DMS 273 treated with DMSO at 0.1 percent for 48 hours (cell line): ENCODE data around the gene IGFALS.
A peak's percentile ranks its signal among the peaks of the same experiment; 100 is the strongest.

ENCODE experiments used
- DNase-seq: peaks from one replicate; lab custom pipeline; 2025; lab: John Stamatoyannopoulos, UW

Gene IGFALS

DNA sequence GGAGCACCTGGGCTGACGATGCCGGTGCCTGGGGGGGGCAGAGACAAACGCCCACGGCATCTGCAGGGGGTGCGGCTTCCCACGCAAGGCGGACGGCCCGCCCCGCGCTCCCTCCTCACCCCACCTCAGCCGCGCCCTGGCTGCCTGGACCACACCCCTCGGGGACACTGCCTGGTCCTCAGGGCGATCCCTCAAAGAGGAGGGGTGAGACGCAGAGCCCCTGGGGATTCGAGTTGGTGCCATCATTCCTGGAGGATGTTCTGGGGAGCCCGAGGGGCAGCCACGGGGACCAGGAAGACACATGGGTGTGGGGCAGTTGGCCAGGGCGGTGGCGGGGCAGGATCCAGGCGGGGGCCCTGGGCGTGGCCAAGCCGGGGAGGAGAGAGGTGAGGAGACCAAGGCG lies 3.9 kb downstream of the IGFALS start:
- DNase-seq: no peak

- DNase-seq: no peak
These were observed 4.8 kb downstream of the IGFALS start for GRCh38 chr16:1788708-1789100.

DNA sequence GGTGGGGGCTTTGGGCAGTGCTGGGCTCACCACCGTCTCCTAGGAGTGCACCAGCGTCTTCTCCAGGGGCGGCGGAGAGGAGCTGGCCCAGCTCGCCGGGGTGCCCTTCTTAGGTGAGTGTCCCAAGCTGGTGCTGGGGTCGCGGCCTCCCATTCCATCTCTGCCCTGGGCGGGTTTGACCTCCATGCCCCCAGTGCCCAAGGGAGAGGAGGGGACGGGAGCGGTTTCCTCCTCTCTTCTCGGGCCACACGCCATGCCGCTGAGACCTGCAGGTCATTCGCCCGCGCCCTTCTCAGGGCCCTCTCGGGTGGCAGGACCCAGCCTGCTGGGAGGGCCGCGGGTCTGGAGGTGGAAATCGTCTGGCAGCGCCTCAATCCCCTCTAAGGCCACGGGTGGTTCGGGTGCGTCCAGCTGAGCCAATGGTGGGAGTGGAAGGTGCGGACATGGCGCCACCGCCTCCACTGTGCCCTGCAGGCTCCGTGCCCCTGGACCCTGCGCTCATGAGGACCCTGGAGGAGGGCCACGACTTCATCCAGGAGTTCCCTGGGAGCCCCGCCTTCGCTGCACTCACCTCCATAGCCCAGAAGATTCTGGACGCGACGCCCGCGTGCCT lies 5.3 kb downstream of the IGFALS start:
- DNase-seq: no peak

- DNase-seq: no peak
These were observed 6.0 kb downstream of the IGFALS start for GRCh38 chr16:1787322-1788094.

DNA sequence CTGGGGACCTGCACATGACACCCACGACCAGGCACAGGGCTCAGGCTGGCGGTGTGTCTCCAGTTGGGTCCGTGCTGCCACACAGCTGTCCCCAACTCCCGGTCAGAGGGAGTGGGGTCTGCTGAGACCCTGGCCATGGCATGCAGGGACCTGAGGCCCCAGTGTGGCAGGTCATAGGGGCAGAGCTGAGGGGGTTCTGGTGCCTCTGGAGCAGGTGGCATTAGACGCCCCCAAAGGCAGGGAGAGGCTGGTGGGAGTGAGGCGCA lies 6.5 kb downstream of the IGFALS start:
- DNase-seq: no peak

DNA sequence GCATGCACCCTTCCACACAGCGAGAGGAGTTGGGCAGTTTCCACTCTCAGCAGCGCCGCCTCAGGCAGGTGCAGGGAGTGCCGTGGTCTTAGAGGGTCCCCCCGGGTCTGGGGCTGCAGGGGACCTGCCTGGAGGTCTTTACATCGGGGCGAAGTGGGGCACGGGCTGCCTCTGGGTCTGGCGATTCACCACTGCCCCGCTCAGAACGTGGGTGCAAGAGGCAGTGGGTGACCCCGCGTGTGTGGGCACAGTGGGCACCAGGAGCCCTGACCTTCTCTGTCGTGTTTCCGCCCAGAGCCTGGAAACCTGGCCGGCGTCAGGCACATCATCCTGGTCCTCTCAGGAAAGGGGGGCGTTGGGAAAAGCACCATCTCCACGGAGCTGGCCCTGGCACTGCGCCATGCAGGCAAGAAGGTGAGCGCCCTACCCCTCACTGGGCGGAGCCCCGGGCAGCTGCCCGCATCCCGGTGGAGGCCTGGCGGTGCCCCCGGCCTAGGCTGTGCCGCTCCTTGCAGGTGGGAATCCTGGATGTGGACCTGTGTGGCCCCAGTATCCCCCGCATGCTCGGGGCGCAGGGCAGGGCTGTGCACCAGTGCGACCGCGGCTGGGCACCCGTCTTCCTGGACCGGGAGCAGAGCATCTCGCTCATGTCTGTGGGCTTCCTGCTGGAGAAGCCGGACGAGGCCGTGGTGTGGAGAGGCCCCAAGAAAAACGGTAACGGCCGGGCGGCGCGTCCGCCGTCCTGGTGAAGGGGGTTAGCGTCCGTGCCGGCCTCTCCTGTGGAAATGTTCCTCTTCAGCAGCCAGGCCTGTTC lies 7.1 kb downstream of the IGFALS start:
- no peak for DNase-seq

DNA sequence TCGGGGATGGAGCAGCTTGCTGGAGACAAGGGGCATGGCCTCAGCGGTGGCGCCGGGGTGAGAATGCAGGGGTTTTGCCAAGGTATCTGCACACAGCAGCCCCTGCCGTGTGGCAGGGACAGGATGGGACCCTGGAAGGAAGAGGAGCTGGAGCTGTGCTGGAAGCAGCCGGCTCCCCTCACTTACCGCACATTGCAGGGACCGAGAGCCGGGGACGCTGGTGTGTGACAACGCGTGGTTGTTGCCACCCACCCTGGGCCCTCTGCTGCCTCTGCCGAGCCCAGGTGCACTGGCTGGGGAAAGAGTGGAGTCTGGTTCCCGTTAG lies 7.7 kb downstream of the IGFALS start:
- no peak for DNase-seq

- DNase-seq: no peak
These were observed 8.3 kb downstream of the IGFALS start for GRCh38 chr16:1784977-1785845.

DNA sequence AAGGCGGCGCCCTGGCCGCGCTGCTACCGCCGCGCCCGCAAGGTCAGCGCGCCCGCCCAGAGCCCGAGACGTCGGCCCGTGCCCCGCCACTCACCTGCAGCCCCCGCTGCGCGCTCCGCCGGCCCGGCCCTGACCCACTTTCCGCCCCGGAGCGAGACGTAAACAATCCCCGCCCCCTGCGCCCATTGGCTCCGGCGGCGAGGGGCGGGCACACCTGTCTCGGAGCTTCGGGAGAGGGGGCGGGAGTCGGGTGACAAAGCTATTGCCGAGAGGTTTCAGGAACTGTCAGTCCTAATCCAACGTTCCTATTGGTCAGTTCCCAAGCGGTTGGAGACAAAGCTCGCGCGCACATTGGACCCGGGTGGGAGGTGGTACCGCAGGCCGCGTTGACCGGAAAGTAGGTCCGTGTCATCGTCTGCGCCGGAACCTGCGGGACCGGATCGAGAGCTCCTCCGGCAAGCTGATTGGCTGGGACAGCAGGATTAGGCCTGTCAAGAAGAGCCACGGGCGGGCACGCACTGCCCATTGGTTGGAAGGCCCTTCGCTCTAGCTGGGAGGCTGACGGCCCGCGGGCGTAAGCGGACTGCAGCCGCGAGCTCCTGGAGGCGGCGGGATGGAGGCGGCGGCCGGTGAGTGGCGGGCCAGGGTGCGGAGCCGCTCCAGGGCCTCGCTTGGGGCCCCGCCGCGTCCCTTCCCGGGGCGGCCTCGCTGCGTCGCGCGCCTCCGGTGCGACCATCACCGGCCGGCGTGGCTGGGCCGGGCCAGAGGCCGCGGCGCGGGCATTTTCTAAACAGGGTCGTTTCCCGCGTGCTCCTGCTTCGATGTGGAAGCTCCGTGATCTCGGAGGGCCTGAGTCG lies 10.9 kb downstream of the IGFALS start, which contains the start of the genes NUBP2 and SPSB3:
NUBP2 (plus strand) TSS at position 553 of the 857 bp plus-strand sequence; CDS start at position 614, 61 bp downstream.
SPSB3 (minus strand) TSS at position 164 of the 857 bp plus-strand sequence. CDS start 1,088 bp downstream, outside the sequence.
- peak; percentile 99 for DNase-seq

- no peak for DNase-seq
These were observed 11.6 kb downstream of the IGFALS start for GRCh38 chr16:1781758-1782407.

- DNase-seq: no peak
These were observed 12.3 kb downstream of the IGFALS start for GRCh38 chr16:1781254-1781653.

GRCh38 chr16:1780677-1781072 lies 12.8 kb downstream of the IGFALS start:
- DNase-seq: no peak

DNA sequence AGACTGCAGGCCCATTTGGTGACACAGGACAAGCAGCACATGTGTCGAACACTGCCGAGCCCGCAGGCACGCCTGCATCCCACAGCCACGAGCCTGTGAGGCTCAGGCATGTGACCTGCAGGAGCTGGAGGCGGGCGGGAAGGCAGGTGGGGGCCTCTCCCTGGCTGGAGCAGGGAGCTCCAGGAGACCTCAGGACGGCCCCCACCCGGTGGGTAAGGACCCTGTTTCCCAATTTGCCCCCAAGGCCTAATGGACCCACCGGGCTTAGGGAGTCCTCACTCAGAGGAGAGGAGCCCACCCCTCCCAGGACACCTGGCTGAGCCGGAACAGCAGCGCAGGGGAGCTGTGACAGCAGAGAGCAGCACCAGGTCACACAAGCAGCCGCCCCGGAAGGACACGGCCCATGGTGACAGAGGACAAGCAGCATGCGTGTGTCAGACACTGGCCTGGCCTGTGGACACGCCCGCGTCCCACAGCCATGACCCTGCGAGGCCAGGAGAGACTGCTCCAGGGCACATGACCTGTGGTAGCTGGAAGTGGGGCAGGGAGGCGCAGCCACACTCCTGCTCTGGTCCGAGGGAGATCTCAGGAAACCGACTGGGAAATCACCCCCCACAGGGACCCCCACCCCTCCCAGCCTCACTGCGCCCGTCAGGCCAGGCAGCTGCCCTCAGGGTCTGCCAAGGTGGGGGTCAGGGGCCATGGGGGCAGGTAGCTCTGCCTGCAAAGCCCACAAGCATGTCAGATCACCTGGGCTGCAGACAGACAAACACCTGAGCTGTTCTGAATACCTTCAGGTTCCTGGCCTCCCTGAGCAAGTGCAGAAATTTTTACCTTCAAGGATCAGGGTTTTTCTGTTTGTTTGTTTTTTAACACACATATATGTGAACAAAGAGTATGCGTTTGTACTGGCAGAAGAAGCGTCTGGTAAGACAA lies 13.5 kb downstream of the IGFALS start:
- DNase-seq: no peak

GRCh38 chr16:1779234-1779701 lies 14.2 kb downstream of the IGFALS start:
- DNase-seq: no peak

DNA sequence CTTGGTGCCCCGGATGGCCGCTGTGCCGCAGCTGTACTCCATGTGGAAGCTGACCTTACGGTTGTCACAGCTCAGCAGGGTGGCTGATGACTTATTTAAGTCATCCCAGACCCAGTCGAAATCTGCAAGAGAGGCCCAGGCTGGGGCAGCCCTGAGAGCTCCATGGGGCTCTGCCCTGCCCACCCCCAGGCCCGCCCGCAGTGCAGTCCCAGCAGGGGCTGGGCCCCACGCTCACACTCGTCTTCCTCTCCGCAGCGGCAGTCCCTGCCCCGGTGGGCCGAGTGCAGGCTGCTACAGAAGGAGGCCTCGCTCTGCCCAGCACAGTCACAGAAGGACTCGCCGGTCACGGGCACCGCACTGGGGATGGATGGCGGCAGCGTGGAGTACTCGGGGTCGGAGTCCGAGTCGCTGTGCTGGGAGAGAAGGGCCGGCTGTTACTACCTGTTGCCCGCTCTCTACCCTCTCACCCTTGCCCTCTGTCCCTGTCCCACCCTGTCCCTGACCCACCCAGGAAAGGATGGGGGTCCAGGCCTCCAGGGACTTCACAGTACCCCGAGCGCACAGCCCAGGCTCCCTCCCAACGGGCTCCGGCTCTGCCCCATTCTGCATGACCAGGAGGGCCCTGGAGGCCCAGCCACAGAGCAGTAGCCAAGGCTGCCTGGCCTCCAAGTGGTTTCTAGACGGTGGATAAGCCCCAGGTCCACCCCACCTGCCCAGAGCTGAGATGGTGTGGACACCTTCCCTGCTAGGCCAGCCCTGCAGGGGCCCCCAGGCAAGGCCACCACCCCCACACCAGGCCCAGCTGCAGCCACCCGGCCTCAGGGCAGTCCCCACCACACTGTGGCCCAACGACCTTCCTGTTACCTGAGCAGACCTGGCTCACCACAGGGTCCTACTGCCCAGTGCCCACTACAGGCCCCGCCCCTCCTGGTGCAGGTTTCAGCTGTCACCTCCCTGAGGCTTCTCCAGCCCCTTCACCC lies 15.0 kb downstream of the IGFALS start:
- DNase-seq: no peak

DNA sequence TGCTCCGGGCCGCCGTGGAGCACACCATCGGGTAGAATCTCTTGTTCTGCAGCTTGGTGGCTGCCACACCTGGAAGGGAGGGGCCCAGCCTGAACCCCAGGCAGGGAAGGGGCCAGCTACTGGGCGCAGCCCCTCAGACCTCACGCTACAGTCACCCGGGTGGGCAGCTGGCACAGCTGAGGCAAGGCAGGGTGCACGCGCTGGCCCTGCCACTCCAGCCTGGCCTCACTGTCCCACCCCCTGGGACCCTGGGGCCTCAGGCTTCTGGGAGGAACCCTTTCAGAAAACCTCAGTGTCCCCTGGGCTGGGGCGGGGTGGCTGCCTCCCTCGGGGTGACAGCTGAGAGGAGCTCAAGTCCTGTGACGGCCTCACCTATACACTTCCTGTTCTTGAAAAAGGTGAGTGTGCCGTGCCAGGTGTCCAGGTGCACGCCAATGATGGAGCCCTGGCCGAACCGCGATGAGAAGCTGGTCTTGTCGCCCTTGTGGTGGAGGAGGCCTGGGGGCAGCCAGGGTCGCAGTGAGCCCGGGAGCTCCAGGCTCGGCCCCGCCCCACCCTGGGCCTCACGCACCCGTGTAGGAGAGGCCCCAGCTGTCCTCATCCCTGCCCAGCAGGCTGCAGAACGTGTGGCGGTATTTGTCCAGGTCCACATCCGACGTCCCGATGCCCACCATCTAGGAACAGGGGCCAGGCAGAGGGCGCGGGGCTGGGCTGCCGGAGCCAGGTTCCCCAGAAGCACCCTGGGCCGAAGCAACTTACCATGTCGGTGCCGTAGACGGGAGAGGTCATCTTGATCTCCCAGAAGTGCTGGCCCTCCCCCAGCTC lies 15.9 kb downstream of the IGFALS start:
- DNase-seq: no peak

GRCh38 chr16:1776991-1777374 lies 16.5 kb downstream of the IGFALS start:
- DNase-seq: no peak

GRCh38 chr16:1776672-1776955 lies 16.9 kb downstream of the IGFALS start:
- DNase-seq: no peak
